Choroid plexus epithelial cell (primary cell): Measurements from ENCODE around the gene ATXN7L1.

Source experiments
- DNase-seq: peaks from one replicate; pipeline ENCODE4 v3.0.0-alpha.2; 2010; ENCODE audit warnings: low read depth
- H3K4me3 ChIP-seq: 2 replicates; pipeline ENCODE4 v1.5.1; 2011; ENCODE audit warnings: low read depth, mild to moderate bottlenecking, control low read depth, low read length, moderate library complexity
- TF ChIP-seq, protein P1 (sequence below): conservative IDR thresholded peaks from 2 replicates; pipeline ENCODE4 v1.5.1; 2011; ENCODE audit warnings: low read depth, mild to moderate bottlenecking, control low read depth, inconsistent platforms, low read length, moderate library complexity

Gene ATXN7L1

DNA sequence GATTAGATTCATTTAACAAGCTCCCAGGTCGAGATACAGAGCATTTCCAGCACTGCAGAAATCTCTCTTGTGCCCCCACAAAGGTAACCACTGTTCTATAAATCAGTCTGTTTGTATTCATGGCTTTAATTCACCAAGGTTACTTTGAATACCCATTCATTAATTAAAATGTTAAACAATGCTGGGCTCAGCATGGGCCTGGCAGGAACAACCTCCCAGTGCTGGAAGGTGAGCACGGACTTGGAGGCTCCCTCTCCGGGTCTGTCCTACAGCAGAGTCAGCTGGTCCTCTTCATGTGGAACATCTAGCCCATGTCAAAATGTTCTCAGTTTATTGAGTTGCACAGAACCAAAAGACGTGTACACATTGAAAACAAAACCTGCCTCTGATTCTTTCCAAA lies 279.5 kb downstream of the ATXN7L1 start:
- TF ChIP-seq, protein P1, sequence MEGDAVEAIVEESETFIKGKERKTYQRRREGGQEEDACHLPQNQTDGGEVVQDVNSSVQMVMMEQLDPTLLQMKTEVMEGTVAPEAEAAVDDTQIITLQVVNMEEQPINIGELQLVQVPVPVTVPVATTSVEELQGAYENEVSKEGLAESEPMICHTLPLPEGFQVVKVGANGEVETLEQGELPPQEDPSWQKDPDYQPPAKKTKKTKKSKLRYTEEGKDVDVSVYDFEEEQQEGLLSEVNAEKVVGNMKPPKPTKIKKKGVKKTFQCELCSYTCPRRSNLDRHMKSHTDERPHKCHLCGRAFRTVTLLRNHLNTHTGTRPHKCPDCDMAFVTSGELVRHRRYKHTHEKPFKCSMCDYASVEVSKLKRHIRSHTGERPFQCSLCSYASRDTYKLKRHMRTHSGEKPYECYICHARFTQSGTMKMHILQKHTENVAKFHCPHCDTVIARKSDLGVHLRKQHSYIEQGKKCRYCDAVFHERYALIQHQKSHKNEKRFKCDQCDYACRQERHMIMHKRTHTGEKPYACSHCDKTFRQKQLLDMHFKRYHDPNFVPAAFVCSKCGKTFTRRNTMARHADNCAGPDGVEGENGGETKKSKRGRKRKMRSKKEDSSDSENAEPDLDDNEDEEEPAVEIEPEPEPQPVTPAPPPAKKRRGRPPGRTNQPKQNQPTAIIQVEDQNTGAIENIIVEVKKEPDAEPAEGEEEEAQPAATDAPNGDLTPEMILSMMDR, result no peak
- DNase-seq, result no peak
- no peak overlapping the region for H3K4me3 ChIP-seq

DNA sequence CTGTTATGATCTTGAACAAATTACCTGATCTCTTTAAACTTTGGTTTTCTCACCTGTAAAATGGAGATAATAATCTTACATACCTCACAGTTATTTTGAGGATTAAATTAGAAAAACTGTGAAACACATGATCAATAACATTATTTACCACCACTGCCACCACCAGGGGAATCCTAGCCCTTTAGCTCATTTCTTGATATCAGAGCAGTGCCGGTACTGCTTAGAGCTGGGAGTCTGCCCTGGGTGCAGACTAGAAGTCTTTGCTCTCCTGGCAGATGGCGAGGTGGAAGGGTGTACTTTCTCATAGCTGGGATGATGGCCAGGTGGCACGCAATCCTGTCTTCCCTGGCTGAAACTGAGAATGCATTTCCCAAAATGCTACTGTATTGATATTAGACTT lies 282.4 kb downstream of the ATXN7L1 start:
- TF ChIP-seq, protein P1, result peak; percentile 28
- DNase-seq, result no peak
- H3K4me3 ChIP-seq, result no peak overlapping the region

DNA sequence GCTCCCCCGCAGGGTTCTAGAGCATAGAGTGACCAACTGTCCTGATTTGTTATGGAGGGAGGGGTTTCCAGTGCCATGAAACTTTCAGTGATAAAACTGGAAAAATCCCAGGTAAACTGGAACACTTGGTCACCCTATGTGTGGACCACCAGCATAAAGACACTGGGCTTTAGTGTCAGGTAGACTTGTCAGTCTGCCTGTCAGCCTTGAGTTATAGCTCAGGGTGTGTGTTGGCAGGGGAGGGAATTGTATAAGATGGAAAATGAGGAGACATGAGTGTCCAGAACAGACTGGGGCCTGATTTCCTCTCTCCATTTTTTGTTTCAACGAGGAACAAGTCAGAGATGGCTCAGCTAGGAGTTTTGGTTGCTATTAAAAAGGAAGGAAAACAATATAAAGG lies 284.9 kb downstream of the ATXN7L1 start:
- TF ChIP-seq, protein P1, result no peak
- H3K4me3 ChIP-seq, result no peak overlapping the region
- no peak for DNase-seq

DNA sequence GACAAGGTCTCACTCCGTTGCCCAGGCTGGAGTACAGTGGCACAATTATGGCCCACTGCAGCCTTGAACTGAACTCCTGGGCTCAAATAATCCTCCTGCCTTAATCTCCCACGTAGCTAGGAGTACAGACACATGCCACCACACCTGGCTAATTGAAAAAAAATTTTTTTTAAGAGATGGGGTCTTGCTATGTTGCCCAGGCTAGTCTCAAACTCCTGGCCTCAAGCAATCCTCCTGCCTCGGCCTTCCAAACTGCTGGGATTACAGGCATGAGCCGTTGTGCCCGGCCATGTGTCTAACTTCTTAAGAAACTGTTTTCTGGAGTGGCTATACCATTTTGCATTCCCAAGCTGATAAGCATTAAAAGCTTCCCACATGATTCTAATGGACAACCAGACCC lies 285.6 kb downstream of the ATXN7L1 start:
- DNase-seq, result no peak
- TF ChIP-seq, protein P1, result no peak
- H3K4me3 ChIP-seq, result no peak overlapping the region

DNA sequence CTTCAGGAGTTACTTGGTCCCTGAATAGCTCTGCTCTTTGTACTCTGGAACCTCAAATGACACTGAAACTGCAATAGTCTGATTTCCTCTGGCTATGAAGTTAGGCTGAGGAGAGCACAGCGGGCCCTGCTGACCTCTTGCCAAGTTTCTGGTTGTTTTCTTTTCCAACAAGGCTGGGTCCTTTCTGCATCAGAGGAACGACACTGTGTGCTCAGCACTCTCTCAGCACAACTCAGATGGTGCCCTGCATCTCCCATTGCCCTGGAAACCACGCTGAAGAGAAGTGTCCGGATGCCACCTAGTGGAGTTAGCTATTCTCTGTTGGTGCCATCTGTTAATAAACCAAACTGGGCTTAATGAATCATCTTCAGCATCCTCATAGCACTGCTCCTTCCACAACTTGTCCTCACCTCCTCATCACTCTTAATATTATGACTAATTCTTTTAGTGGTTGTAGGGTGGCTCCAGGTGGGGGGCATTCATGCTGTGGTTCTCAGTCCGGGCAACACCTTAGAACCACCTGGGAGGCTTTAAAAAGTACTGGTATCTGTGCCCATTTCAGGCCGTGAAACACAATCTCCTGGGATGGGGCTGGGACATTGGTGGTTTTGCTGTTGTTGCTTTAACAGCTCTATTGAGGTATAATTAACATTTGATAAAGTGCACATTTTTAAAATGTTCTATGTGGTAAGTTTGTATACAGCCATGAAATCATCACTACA lies 286.9 kb downstream of the ATXN7L1 start:
- no peak overlapping the region for H3K4me3 ChIP-seq
- TF ChIP-seq, protein P1, result peak; percentile 76
- DNase-seq, result peak; percentile 90

DNA sequence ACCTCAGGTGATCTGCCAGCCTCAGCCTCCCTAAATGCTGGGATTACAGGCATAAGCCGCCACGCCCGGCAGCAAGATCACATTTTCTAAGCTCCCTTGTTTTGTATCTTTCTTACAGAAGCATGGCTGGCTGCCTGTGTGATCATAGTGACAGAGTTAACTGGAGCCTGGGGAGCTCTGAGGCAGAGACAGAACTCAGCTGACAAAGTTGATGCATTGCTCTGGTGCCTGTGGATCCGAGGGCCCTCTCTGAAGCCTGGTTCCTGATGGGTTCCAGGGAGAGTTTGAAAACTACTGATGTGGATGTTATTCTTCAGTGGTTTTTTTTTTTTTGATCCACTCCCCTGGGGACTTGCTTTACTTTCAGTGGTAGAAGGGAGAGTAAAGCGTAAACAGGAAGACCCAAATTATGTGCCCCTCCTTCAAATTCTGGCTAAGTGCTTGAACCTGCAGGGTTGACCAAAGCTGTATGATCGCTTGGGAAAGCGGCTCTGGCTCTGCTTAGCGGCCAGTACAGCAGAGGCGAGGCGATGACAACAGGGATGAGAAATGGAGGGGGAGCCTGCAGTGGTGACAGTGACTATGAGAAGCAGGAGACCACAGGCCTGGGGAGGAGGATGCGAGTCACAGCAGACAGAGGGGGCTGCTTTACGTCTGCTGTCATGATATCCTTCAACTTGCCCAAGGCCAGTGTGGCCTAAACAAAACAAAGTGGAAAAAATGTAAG lies 288.3 kb downstream of the ATXN7L1 start:
- no peak for DNase-seq
- H3K4me3 ChIP-seq, result no peak overlapping the region
- TF ChIP-seq, protein P1, result no peak
